H9 (cell line): Measurements from ENCODE around the gene DDC. TPM values are rescaled to one million over a fixed set of nuclear protein-coding genes. Genes with fewer than 3 reads are reported as not detected.

Experiments
- DNase-seq: peaks from one replicate; pipeline ENCODE4 v3.0.0-alpha.2; 2017
- H2AFZ ChIP-seq: one replicate; pipeline ENCODE4 v1.6.1; 2013; ENCODE audit warnings: mild to moderate bottlenecking, low read length, control low read depth, moderate library complexity
- H2AK5ac ChIP-seq: 2 replicates; pipeline ENCODE4 v1.6.1; 2013; ENCODE audit warnings: low read length, control low read depth, mixed read lengths; ENCODE audit not compliant: insufficient read length
- H2BK120ac ChIP-seq: one replicate; pipeline ENCODE4 v1.6.1; 2013; ENCODE audit warnings: low read depth, mild to moderate bottlenecking, low read length, control low read depth, inconsistent platforms; ENCODE audit not compliant: poor library complexity, severe bottlenecking
- H2BK12ac ChIP-seq: 2 replicates; pipeline ENCODE4 v1.6.1; 2013; ENCODE audit warnings: low read length, control low read depth, mixed read lengths, low read depth; ENCODE audit not compliant: insufficient read length
- H2BK15ac ChIP-seq: 2 replicates; pipeline ENCODE4 v1.6.1; 2013; ENCODE audit warnings: low read depth, low read length, control low read depth
- H2BK20ac ChIP-seq: one replicate; pipeline ENCODE4 v1.6.1; 2013; ENCODE audit warnings: low read depth, mild to moderate bottlenecking, low read length, control low read depth, inconsistent platforms; ENCODE audit not compliant: poor library complexity, severe bottlenecking
- H2BK5ac ChIP-seq: 2 replicates; pipeline ENCODE4 v1.6.1; 2013; ENCODE audit warnings: low read length, control low read depth, mixed read lengths; ENCODE audit not compliant: insufficient read length
- H3K14ac ChIP-seq: 2 replicates; pipeline ENCODE4 v1.6.1; 2013; ENCODE audit warnings: low read length, control low read depth; ENCODE audit not compliant: insufficient read depth
- H3K18ac ChIP-seq: 2 replicates; pipeline ENCODE4 v1.6.1; 2013; ENCODE audit warnings: low read depth, mild to moderate bottlenecking, mixed read lengths, low read length, control low read depth; ENCODE audit not compliant: insufficient read length
- H3K23ac ChIP-seq: 2 replicates; pipeline ENCODE4 v1.6.1; 2013; ENCODE audit warnings: low read length, control low read depth, mixed read lengths, low read depth; ENCODE audit not compliant: insufficient read length
- H3K23me2 ChIP-seq: 2 replicates; pipeline ENCODE4 v1.6.1; 2013; ENCODE audit warnings: low read depth, mild to moderate bottlenecking, mixed read lengths, low read length, control low read depth; ENCODE audit not compliant: insufficient read length, poor library complexity, severe bottlenecking
- H3K27ac ChIP-seq: 2 replicates; pipeline ENCODE4 v1.5.1; 2013; ENCODE audit warnings: low read length, control low read depth, mixed read lengths, low read depth; ENCODE audit not compliant: insufficient read length
- H3K27me3 ChIP-seq: 2 replicates; pipeline ENCODE4 v1.6.1; 2013; ENCODE audit warnings: low read length, control low read depth, inconsistent platforms; ENCODE audit not compliant: insufficient read depth
- H3K4ac ChIP-seq: 2 replicates; pipeline ENCODE4 v1.6.1; 2013; ENCODE audit warnings: low read depth, mild to moderate bottlenecking, control low read depth, inconsistent platforms, low read length, moderate library complexity
- H3K4me1 ChIP-seq: 2 replicates; pipeline ENCODE4 v1.6.1; 2013; ENCODE audit warnings: low read length, control low read depth, inconsistent platforms; ENCODE audit not compliant: insufficient read depth
- H3K4me2 ChIP-seq: 2 replicates; pipeline ENCODE4 v1.6.1; 2013; ENCODE audit warnings: low read length, control low read depth, mixed read lengths; ENCODE audit not compliant: insufficient read length, insufficient read depth
- H3K56ac ChIP-seq: 2 replicates; pipeline ENCODE4 v1.6.1; 2013; ENCODE audit warnings: low read depth, mild to moderate bottlenecking, mixed read lengths, low read length, control low read depth; ENCODE audit not compliant: insufficient read length
- H3K79me1 ChIP-seq: 2 replicates; pipeline ENCODE4 v1.6.1; 2013; ENCODE audit warnings: low read depth, mild to moderate bottlenecking, moderate library complexity, low read length, control low read depth, inconsistent platforms; ENCODE audit not compliant: insufficient read depth, poor library complexity, severe bottlenecking
- H3K79me2 ChIP-seq: 2 replicates; pipeline ENCODE4 v1.6.1; 2013; ENCODE audit warnings: low read length, control low read depth, inconsistent platforms; ENCODE audit not compliant: insufficient read depth
- H3K9ac ChIP-seq: 2 replicates; pipeline ENCODE4 v1.6.1; 2013; ENCODE audit warnings: low read length, control low read depth, mixed read lengths; ENCODE audit not compliant: insufficient read length; ENCODE audit errors: extremely low read depth
- H3K9me3 ChIP-seq: one replicate; pipeline ENCODE4 v1.6.1; 2013; ENCODE audit warnings: low read depth, low read length, inconsistent platforms; ENCODE audit not compliant: control insufficient read depth
- H3T11ph ChIP-seq: one replicate; pipeline ENCODE4 v1.6.1; 2013; ENCODE audit warnings: mild to moderate bottlenecking, low read length, control low read depth, inconsistent platforms
- H4K20me1 ChIP-seq: one replicate; pipeline ENCODE4 v1.6.1; 2013; ENCODE audit not compliant: control insufficient read depth, insufficient read length, insufficient read depth
- H4K5ac ChIP-seq: 2 replicates; pipeline ENCODE4 v1.6.1; 2013; ENCODE audit warnings: low read depth, mild to moderate bottlenecking, mixed read lengths, low read length, control low read depth; ENCODE audit not compliant: insufficient read length
- H4K8ac ChIP-seq: replicated peaks from 2 replicates; pipeline ENCODE4 v1.6.1; 2013; ENCODE audit warnings: low read length, control low read depth, mixed read lengths, low read depth; ENCODE audit not compliant: insufficient read length
- H4K91ac ChIP-seq: 2 replicates; pipeline ENCODE4 v1.6.1; 2013; ENCODE audit warnings: low read depth, mild to moderate bottlenecking, moderate library complexity, mixed read lengths, low read length, control low read depth; ENCODE audit not compliant: insufficient read length
- H3K27ac Mint-ChIP-seq, 3 experiments: 2 replicates in 2 of 3; 3 replicates in 1 of 3; pipeline ENCODE4 v1.8.0; 2020 to 2021; ENCODE audit warnings: mixed read lengths in 3 of 3, mild to moderate bottlenecking in 1 of 3, moderate library complexity in 1 of 3
- H3K27me3 Mint-ChIP-seq: 2 replicates; pipeline ENCODE4 v1.8.0; 2021; ENCODE audit warnings: low read depth, mild to moderate bottlenecking, moderate library complexity, mixed read lengths
- H3K36me3 Mint-ChIP-seq, 3 experiments: 2 replicates in 2 of 3; 3 replicates in 1 of 3; pipeline ENCODE4 v1.8.0; 2020 to 2021; ENCODE audit warnings: low read depth in 3 of 3, mixed read lengths in 3 of 3; ENCODE audit not compliant: insufficient read depth in 1 of 3
- H3K4me1 Mint-ChIP-seq, 2 experiments: 2 replicates each; pipeline ENCODE4 v1.8.0; 2020; ENCODE audit warnings: mixed read lengths in 2 of 2
- H3K4me3 Mint-ChIP-seq, 2 experiments: 2 replicates in 1 of 2; 3 replicates in 1 of 2; pipeline ENCODE4 v1.8.0; 2020 to 2021; ENCODE audit warnings: mild to moderate bottlenecking in 2 of 2, mixed read lengths in 2 of 2, moderate library complexity in 1 of 2
- H3K9me3 Mint-ChIP-seq, 2 experiments: 2 replicates in 1 of 2; 3 replicates in 1 of 2; pipeline ENCODE4 v1.8.0; 2020; ENCODE audit warnings: mild to moderate bottlenecking in 2 of 2, mixed read lengths in 2 of 2, moderate library complexity in 1 of 2
- WGBS: extraction: QIAGEN DNeasy Blood & Tissue Kit; methylation state at CpG from one replicate; pipeline ENCODE4 v1.1.7; 2013; ENCODE audit warnings: missing lambda C conversion rate, low lambda C conversion rate, mixed read lengths; ENCODE audit not compliant: insufficient read length; ENCODE audit errors: extremely low coverage; 5-methylcytosine and 5-hydroxymethylcytosine counted together
- total RNA-seq: library from RNA; stranded (reverse); gene quantifications from 2 replicates; pipeline ENCODE4 v1.2.1, GENCODE V29; 2021
- TF ChIP-seq, protein P1 (sequence below): fragments of 200-600 bp; sonication (generic); conservative IDR thresholded peaks from 3 replicates; pipeline ENCODE4 v1.8.0; 2021; ENCODE audit warnings: antibody characterized with exemption, mild to moderate bottlenecking

DDC gene
- total RNA-seq, 1 experiment from 2014 or later: not detected

GRCh38 chr7:50507898-50508470, 57.2 kb downstream of the DDC start:
- TF ChIP-seq, protein P1, sequence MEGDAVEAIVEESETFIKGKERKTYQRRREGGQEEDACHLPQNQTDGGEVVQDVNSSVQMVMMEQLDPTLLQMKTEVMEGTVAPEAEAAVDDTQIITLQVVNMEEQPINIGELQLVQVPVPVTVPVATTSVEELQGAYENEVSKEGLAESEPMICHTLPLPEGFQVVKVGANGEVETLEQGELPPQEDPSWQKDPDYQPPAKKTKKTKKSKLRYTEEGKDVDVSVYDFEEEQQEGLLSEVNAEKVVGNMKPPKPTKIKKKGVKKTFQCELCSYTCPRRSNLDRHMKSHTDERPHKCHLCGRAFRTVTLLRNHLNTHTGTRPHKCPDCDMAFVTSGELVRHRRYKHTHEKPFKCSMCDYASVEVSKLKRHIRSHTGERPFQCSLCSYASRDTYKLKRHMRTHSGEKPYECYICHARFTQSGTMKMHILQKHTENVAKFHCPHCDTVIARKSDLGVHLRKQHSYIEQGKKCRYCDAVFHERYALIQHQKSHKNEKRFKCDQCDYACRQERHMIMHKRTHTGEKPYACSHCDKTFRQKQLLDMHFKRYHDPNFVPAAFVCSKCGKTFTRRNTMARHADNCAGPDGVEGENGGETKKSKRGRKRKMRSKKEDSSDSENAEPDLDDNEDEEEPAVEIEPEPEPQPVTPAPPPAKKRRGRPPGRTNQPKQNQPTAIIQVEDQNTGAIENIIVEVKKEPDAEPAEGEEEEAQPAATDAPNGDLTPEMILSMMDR: no peak
- Histone ChIP-seq H3K27ac (no peak overlapping the region), H2BK20ac (no peak overlapping the region), H3K79me2 (no peaks in the 10 kb centered on the region), H3T11ph (no peak overlapping the region), H3K23ac (no peak overlapping the region), H3K4me1 (no peaks in the 10 kb centered on the region), H3K4ac (no peak overlapping the region), H2BK15ac (no peak overlapping the region), H3K56ac (no peak overlapping the region), H4K20me1 (no peaks in the 10 kb centered on the region), H3K23me2 (no peaks in the 10 kb centered on the region), H3K27me3 (no peaks in the 10 kb centered on the region), H4K5ac (no peak overlapping the region), H2BK5ac (no peak overlapping the region), H3K18ac (no peak overlapping the region), H4K8ac (no peak overlapping the region), H4K91ac (no peak overlapping the region), H2BK120ac (no peak overlapping the region), H3K9ac (no peak overlapping the region), H2AFZ (no peak overlapping the region), H3K79me1 (no peaks in the 10 kb centered on the region), H2AK5ac (no peak overlapping the region), H3K14ac (no peak overlapping the region; the same call in 1 of the 2 replicates), H2BK12ac (no peak overlapping the region), H3K4me2 (no peak overlapping the region), H3K9me3 (no peaks in the 10 kb centered on the region)
- WGBS: no CpG with 5 or more reads among the region's 7 CpGs
- Mint-ChIP-seq H3K36me3 (no peaks in the 10 kb centered on the region), H3K27me3 (no peaks in the 10 kb centered on the region; the same call in none of the 2 replicates), H3K4me1 (peaks cover 7 to 11% of the 10 kb centered on the region in 2 experiments), H3K27ac (peak overlapping the region in 1 of 3 experiments; percentile 74; a peak in 1 of 7 replicates), H3K4me3 (no peak overlapping the region), H3K9me3 (no peaks in the 10 kb centered on the region)
- DNase-seq: no peak
